CD4-positive, alpha-beta memory T cell (primary cell): ENCODE data around the gene NRGN. TPM values are rescaled to one million over a fixed set of nuclear protein-coding genes. Genes with fewer than 3 reads are reported as not detected.

Experiments
- CTCF ChIA-PET: fragments of 350-600 bp; sonication (Branson Sonifier 250); formaldehyde crosslinking; loops from one replicate; lab custom pipeline; 2021; ENCODE audit warnings: inconsistent platforms; ENCODE audit not compliant: partially characterized antibody; lab: Charles Lee
- POLR2A ChIA-PET: fragments of 350-600 bp; sonication (Branson Sonifier 250); formaldehyde crosslinking; loops from one replicate; lab custom pipeline; 2021; ENCODE audit not compliant: partially characterized antibody; lab: Charles Lee
- DNase-seq, 5 donors: peaks; one replicate each; pipeline versions ENCODE4 v3.0.0 to v3.0.0-alpha.2; 2020 to 2022; ENCODE audit warnings: mixed read lengths in 1 of 5
- H3K27ac ChIP-seq: one replicate; pipeline ENCODE4 v1.7.0; 2013; ENCODE audit warnings: low read depth, low read length
- H3K27me3 ChIP-seq: 2 replicates; pipeline ENCODE4 v1.7.0; 2013; ENCODE audit warnings: mild to moderate bottlenecking, low read length, moderate library complexity; ENCODE audit not compliant: insufficient read depth
- H3K36me3 ChIP-seq: 2 replicates; pipeline ENCODE4 v1.7.0; 2013; ENCODE audit warnings: mild to moderate bottlenecking, low read length, moderate library complexity; ENCODE audit not compliant: insufficient read depth
- H3K4me1 ChIP-seq: 2 replicates; pipeline ENCODE4 v1.7.0; 2013; ENCODE audit warnings: mild to moderate bottlenecking, low read length, moderate library complexity; ENCODE audit not compliant: insufficient read depth
- H3K4me3 ChIP-seq, 2 donors: one replicate each; pipeline ENCODE4 v1.7.0; 2013; ENCODE audit warnings: low read length in 2 of 2, mild to moderate bottlenecking in 1 of 2
- H3K9me3 ChIP-seq, 2 donors: one replicate each; pipeline ENCODE4 v1.7.0; 2013; ENCODE audit warnings: low read length in 2 of 2, control low read depth in 1 of 2; ENCODE audit not compliant: control insufficient read depth in 1 of 2
- H3K27ac Mint-ChIP-seq, 7 donors: one replicate each; pipeline ENCODE4 v1.8.0; 2020 to 2021; ENCODE audit warnings: mixed read lengths in 7 of 7, mild to moderate bottlenecking in 6 of 7, inconsistent platforms in 3 of 7, moderate library complexity in 3 of 7
- H3K27me3 Mint-ChIP-seq, 2 donors: one replicate each; pipeline ENCODE4 v1.8.0; 2020 to 2021; ENCODE audit warnings: mixed read lengths in 2 of 2
- H3K36me3 Mint-ChIP-seq, 2 donors: one replicate each; pipeline ENCODE4 v1.8.0; 2020 to 2021; ENCODE audit warnings: mixed read lengths in 2 of 2, inconsistent platforms in 1 of 2, mild to moderate bottlenecking in 1 of 2
- H3K4me1 Mint-ChIP-seq, 4 donors: one replicate each; pipeline ENCODE4 v1.8.0; 2020 to 2021; ENCODE audit warnings: mixed read lengths in 4 of 4, mild to moderate bottlenecking in 1 of 4
- H3K4me3 Mint-ChIP-seq, 8 donors: one replicate each; pipeline ENCODE4 v1.8.0; 2020 to 2021; ENCODE audit warnings: mixed read lengths in 8 of 8, mild to moderate bottlenecking in 7 of 8, moderate library complexity in 6 of 8, inconsistent platforms in 3 of 8
- H3K9me3 Mint-ChIP-seq, 8 donors: one replicate each; pipeline ENCODE4 v1.8.0; 2020 to 2021; ENCODE audit warnings: mixed read lengths in 8 of 8, mild to moderate bottlenecking in 5 of 8, inconsistent platforms in 3 of 8, moderate library complexity in 1 of 8
- intact Hi-C: fragments of 100-400 bp; cut with micrococcal nuclease; formaldehyde crosslinking; loops from one replicate; pipeline ENCODE4 v1.15.1; 2023
- polyA plus RNA-seq, 2 donors: library from polyadenylated mRNA; unstranded; fragments of 300-500 nt; fragmentation: Illumina TruSeq; gene quantifications; one replicate each; pipeline ENCODE4 v1.2.3, GENCODE V29; 2021
- total RNA-seq, 2 experiments: library from RNA; stranded (reverse); gene quantifications; one replicate each; pipeline ENCODE4 v1.2.3, GENCODE V29; 2021

NRGN gene
- total and polyA plus RNA-seq, 4 experiments from 2014 or later = 0.67 TPM; not detected in 3

DNA sequence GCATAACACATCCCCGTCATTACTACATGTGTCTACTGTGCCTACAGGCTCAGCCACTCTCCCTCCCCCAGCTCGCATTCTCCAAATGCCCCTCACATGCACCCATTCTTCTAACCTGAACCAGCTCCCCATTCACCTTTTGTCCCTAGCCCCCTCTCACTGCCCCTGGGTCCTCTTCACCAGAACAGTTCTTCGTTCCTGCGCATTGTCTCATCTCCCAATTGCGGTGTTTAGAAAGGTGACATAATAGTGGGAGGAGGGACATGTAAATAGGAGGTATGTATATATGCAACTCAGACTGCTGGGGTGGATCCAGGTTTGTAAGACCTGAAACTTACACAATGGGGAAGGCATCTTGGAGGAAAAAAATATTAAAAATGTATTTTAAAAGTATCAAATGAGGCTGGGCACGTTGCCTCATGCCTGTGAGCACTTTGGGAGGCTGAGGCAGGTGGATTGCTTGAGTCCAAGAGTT lies 17.0 kb downstream of the NRGN start:
- Mint-ChIP-seq H3K9me3 (no peaks in the 10 kb centered on the region), H3K4me3 (no peak overlapping the region), H3K4me1 (peaks cover 5 to 33% (median 18%) of the 10 kb centered on the region in 4 donors), H3K27me3 (peaks cover 22 to 30% of the 10 kb centered on the region in 2 donors), H3K36me3 (no peaks in the 10 kb centered on the region), H3K27ac (no peak overlapping the region)
- H3K4me1 ChIP-seq = peaks cover 31% of the 10 kb centered on the region
- no peaks in the 10 kb centered on the region for H3K36me3 ChIP-seq
- no peak overlapping the region for H3K4me3 ChIP-seq
- H3K27ac ChIP-seq = no peak overlapping the region
- intact Hi-C loops = no loop called here
- ChIA-PET CTCF (interaction anchor here (1.6 to 4.5 kb wide), 2 partner anchors 10 to 86 kb away, joined by 5 to 41 read pairs; no protein-coding TSS in a partner anchor), POLR2A (interaction anchor here (4.5 kb wide), 1 partner anchor 11 kb away, joined by 30 read pairs; no protein-coding TSS in a partner anchor)
- no peak for DNase-seq
- no peaks in the 10 kb centered on the region for H3K9me3 ChIP-seq
- peaks cover 32% of the 10 kb centered on the region for H3K27me3 ChIP-seq

DNA sequence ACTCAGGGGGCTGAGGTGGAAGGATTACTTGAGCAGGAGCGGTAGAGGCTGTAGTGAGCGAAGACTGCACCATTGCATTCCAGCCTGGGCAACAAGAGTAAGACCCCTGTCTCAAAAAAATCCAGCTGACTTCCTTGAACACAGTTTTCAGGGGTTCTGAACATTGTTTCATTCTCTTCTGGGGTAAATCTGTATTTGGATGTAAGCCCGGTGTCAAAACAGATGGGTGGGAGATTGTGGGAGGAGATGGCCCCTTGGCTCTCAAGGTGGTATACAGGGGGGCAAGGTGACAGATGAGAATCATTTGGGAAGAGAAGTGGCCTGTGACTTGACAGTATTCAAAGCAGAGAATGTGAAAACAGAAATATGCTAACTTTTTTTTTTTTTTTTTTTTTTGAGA lies 17.6 kb downstream of the NRGN start:
- H3K27me3 ChIP-seq = peaks cover 34% of the 10 kb centered on the region
- Mint-ChIP-seq H3K27me3 (peaks cover 22 to 30% of the 10 kb centered on the region in 2 donors), H3K9me3 (no peaks in the 10 kb centered on the region)

DNA sequence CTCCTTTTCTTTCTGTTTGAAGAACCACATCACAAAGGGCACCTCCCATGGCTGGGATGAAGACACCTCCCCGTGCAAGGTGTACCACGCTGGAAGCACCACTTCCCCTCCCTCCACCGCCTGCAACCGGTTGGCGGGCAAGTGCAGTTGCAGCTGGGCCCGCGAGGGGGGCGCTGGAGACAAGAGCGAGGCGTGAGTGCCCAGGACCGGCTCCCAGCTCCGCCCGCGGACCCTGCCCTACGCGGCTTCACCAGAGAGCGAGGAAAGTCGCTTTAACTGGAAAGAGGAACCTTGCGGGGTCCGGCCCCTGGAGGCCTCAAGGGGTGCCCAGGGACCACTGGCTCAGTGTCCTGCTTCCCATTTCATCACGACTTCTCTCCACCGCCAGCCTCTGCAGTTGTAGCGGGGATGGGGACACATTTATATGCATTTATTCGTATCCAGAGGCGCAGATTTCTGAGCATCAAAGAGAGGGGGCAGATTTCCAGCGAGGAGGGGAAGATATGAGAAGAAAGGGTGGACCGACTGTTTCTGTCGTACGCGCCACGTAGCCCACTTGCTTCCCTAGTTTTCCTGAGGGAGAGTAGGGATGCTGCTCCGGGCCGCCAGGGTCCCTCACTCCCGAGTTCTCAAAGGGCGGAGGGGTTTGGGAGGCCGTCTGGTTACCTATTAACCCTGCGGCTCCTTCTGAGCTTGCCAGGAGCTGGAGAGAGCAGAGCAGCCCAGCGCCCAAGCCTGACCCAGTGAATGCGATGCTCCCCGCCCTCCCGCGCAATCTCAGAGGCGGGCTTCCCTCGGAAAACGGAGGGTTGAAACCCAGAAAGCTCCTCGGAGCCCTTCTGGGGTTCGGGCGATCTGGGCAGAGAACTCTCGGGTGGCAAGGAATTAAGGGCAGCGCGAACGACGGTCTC lies 18.9 kb downstream of the NRGN start:
- Histone ChIP-seq H3K4me3 (no peak overlapping the region), H3K27me3 (peaks cover 34% of the 10 kb centered on the region), H3K27ac (no peak overlapping the region), H3K9me3 (no peaks in the 10 kb centered on the region), H3K4me1 (peaks cover 33% of the 10 kb centered on the region), H3K36me3 (no peaks in the 10 kb centered on the region)
- Mint-ChIP-seq H3K36me3 (peaks cover 0 to 2% of the 10 kb centered on the region in 2 donors), H3K9me3 (no peaks in the 10 kb centered on the region), H3K4me1 (peaks cover 7 to 41% (median 22%) of the 10 kb centered on the region in 4 donors), H3K27me3 (peaks cover 22 to 32% of the 10 kb centered on the region in 2 donors), H3K4me3 (peak overlapping the region; percentile 58 to 86 (median 72)), H3K27ac (peak overlapping the region in 3 of 7 donors; percentile 18 to 43 (median 41))
- intact Hi-C loops = loop anchor here (1.0 kb wide), 1 partner anchor 12 kb away; no protein-coding TSS in a partner anchor
- ChIA-PET CTCF (interaction anchor here (1.2 to 4.5 kb wide), 8 partner anchors 11 to 108 kb away, joined by 3 to 41 read pairs (median 4); no protein-coding TSS in a partner anchor), POLR2A (interaction anchor here (1.3 to 4.5 kb wide), 3 partner anchors 13 to 89 kb away, joined by 6 to 30 read pairs (median 7); partner anchors contain the start of gene NRGN)
- peak; percentile 62 to 74 (median 65) for DNase-seq

More for the DNA sequence above, 17.6 kb downstream of the NRGN start:
- POLR2A ChIA-PET = interaction anchor here (4.5 kb wide), 1 partner anchor 11 kb away, joined by 30 read pairs; no protein-coding TSS in a partner anchor
- Mint-ChIP-seq H3K27ac (peak overlapping the region in 1 of 7 donors; percentile 23), H3K4me3 (peak overlapping the region in 1 of 8 donors; percentile 30), H3K36me3 (no peaks in the 10 kb centered on the region), H3K4me1 (peaks cover 5 to 33% (median 19%) of the 10 kb centered on the region in 4 donors)
- DNase-seq = no peak
- CTCF ChIA-PET = interaction anchor here (4.5 kb wide), 1 partner anchor 10 kb away, joined by 41 read pairs; no protein-coding TSS in a partner anchor
- intact Hi-C loops = no loop called here
- H3K4me3 ChIP-seq = no peak overlapping the region
- peaks cover 33% of the 10 kb centered on the region for H3K4me1 ChIP-seq
- no peaks in the 10 kb centered on the region for H3K36me3 ChIP-seq
- H3K27ac ChIP-seq = no peak overlapping the region
- no peaks in the 10 kb centered on the region for H3K9me3 ChIP-seq

GRCh38 chr11:124759266-124760204 lies 19.8 kb downstream of the NRGN start:
- Histone ChIP-seq H3K4me1 (peaks cover 33% of the 10 kb centered on the region), H3K36me3 (no peaks in the 10 kb centered on the region), H3K27me3 (peaks cover 34% of the 10 kb centered on the region), H3K9me3 (no peaks in the 10 kb centered on the region), H3K4me3 (no peak overlapping the region), H3K27ac (no peak overlapping the region)
- POLR2A ChIA-PET = interaction anchor here (4.5 kb wide), 1 partner anchor 14 kb away, joined by 30 read pairs; no protein-coding TSS in a partner anchor
- Mint-ChIP-seq H3K27me3 (peaks cover 22 to 32% of the 10 kb centered on the region in 2 donors), H3K4me3 (peak overlapping the region in 6 of 8 donors; percentile 9 to 86 (median 55)), H3K36me3 (peaks cover 0 to 2% of the 10 kb centered on the region in 2 donors), H3K27ac (no peak overlapping the region), H3K9me3 (no peaks in the 10 kb centered on the region), H3K4me1 (peaks cover 7 to 42% (median 22%) of the 10 kb centered on the region in 4 donors)
- intact Hi-C loops = no loop called here
- CTCF ChIA-PET = interaction anchor here (1.2 to 4.5 kb wide), 4 partner anchors 12 to 90 kb away, joined by 3 to 41 read pairs (median 11); no protein-coding TSS in a partner anchor
- no peak for DNase-seq

DNA sequence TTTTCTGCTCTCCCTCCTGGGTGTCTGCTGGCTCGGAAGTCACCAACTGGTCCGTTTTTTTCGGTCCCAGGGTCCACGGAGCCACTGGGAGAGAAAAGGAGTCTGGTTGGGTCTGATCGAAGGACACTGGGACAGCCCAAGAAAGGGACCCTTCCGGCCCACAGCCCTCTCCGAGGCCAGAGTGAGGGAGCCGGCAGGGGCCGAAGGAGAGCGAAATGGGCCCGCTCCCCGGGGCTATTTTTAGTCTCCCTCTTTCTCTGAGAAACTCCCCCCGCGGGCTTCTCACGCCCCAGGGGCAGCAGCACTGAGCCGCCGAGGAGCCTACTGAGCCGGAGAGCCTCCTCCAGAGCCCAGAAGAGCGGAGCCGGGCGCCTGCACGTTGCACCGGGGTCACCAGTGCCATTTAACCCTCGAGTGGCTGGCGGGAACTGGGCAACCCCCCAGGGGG lies 20.5 kb downstream of the NRGN start:
- Histone ChIP-seq H3K9me3 (no peaks in the 10 kb centered on the region), H3K4me1 (peaks cover 33% of the 10 kb centered on the region), H3K27me3 (peaks cover 34% of the 10 kb centered on the region), H3K4me3 (no peak overlapping the region), H3K36me3 (no peaks in the 10 kb centered on the region), H3K27ac (no peak overlapping the region)
- peaks cover 0 to 4% of the 10 kb centered on the region in 2 donors for H3K36me3 Mint-ChIP-seq
- intact Hi-C loops = no loop called here
- H3K27me3 Mint-ChIP-seq = peaks cover 22 to 32% of the 10 kb centered on the region in 2 donors
- ChIA-PET CTCF (interaction anchor here (5.3 to 14.1 kb wide), 3 partner anchors 12 to 89 kb away, joined by 28 to 239 read pairs (median 224); partner anchors contain the start of genes NRGN, SIAE, SPA17 and VSIG2), POLR2A (interaction anchor here (1.6 to 5.4 kb wide), 2 partner anchors 14 to 38 kb away, joined by 5 to 50 read pairs; no protein-coding TSS in a partner anchor)
- no peak overlapping the region for H3K27ac Mint-ChIP-seq
- H3K4me3 Mint-ChIP-seq = peak overlapping the region in 3 of 8 donors; percentile 13 to 49 (median 20)
- H3K4me1 Mint-ChIP-seq = peaks cover 7 to 42% (median 22%) of the 10 kb centered on the region in 4 donors
- H3K9me3 Mint-ChIP-seq = no peaks in the 10 kb centered on the region
- DNase-seq = no peak

DNA sequence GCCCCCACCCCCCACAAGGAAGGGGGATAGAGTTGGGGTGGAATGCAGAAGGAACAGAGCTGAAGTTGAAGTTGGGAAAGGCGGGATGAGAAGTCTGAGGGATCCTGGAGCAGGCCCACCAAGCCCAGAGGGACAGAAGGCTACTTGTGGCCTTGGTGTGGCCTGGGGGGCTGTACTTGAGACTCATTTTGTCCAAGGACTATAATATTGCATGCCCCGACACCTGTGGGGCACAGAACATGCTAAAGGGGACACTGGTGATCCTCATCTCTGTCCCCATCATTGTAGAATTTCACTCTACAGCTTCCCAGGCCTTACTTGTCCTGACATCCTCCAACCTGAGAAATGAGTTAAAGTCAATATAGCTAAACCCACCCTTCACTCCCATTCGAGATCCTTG lies 21.1 kb downstream of the NRGN start:
- no peaks in the 10 kb centered on the region for H3K9me3 ChIP-seq
- H3K27me3 ChIP-seq = peaks cover 34% of the 10 kb centered on the region
- Mint-ChIP-seq H3K4me1 (peaks cover 7 to 42% (median 22%) of the 10 kb centered on the region in 4 donors), H3K36me3 (peaks cover 0 to 4% of the 10 kb centered on the region in 2 donors), H3K4me3 (peak overlapping the region in 5 of 8 donors; percentile 6 to 62 (median 46)), H3K27me3 (peaks cover 22 to 31% of the 10 kb centered on the region in 2 donors), H3K27ac (no peak overlapping the region), H3K9me3 (no peaks in the 10 kb centered on the region)
- intact Hi-C loops = no loop called here
- CTCF ChIA-PET = interaction anchor here (1.0 to 14.1 kb wide), 5 partner anchors 12 to 93 kb away, joined by 3 to 239 read pairs (median 28); partner anchors contain the start of genes NRGN, SIAE, SPA17 and VSIG2
- POLR2A ChIA-PET = interaction anchor here (1.1 to 5.4 kb wide), 5 partner anchors 8 to 90 kb away, joined by 5 to 50 read pairs (median 8); partner anchors contain the start of genes SIAE, SPA17 and VSIG2
- no peak overlapping the region for H3K4me3 ChIP-seq
- no peak overlapping the region for H3K27ac ChIP-seq
- no peak for DNase-seq
- H3K4me1 ChIP-seq = peaks cover 33% of the 10 kb centered on the region
- no peaks in the 10 kb centered on the region for H3K36me3 ChIP-seq
